KOPT-K1 (cell line): ENCODE measurements around the gene PPP1R37.

ENCODE experiments used
- H3K27ac ChIP-seq: fragments of 200-600 bp; sonication (generic); 2 replicates; pipeline ENCODE4 v1.5.1; 2016; ENCODE audit warnings: antibody characterized with exemption, mild to moderate bottlenecking, low read depth, low read length; ENCODE audit not compliant: poor library complexity, severe bottlenecking
- H3K36me3 ChIP-seq: fragments of 200-600 bp; sonication (generic); 2 replicates; pipeline ENCODE4 v1.5.1; 2017; ENCODE audit warnings: antibody characterized with exemption, mild to moderate bottlenecking, low read length, moderate library complexity; ENCODE audit not compliant: insufficient read depth
- H3K9me3 ChIP-seq: fragments of 200-600 bp; sonication (generic); 2 replicates; pipeline ENCODE4 v1.5.1; 2017; ENCODE audit warnings: antibody characterized with exemption, low read length, mild to moderate bottlenecking; ENCODE audit not compliant: insufficient read depth, poor library complexity, severe bottlenecking

The PPP1R37 gene

GRCh38 chr19:45128146-45128545 lies 35.2 kb downstream of the PPP1R37 start:
- Histone ChIP-seq H3K36me3 (peaks cover 4% of the 10 kb centered on the region; the same call in 1 of the 2 replicates), H3K27ac (no peak overlapping the region), H3K9me3 (no peaks in the 10 kb centered on the region)

GRCh38 chr19:45128806-45129205 lies 35.8 kb downstream of the PPP1R37 start:
- Histone ChIP-seq H3K36me3 (peaks cover 3% of the 10 kb centered on the region; the same call in 1 of the 2 replicates), H3K27ac (no peak overlapping the region), H3K9me3 (no peaks in the 10 kb centered on the region)

GRCh38 chr19:45130236-45130635 lies 37.3 kb downstream of the PPP1R37 start:
- no peaks in the 10 kb centered on the region for H3K9me3 ChIP-seq
- H3K36me3 ChIP-seq = peaks cover 4% of the 10 kb centered on the region; the same call in 1 of the 2 replicates
- H3K27ac ChIP-seq = no peak overlapping the region

GRCh38 chr19:45130888-45131615 lies 38.1 kb downstream of the PPP1R37 start:
- no peak overlapping the region for H3K27ac ChIP-seq
- H3K36me3 ChIP-seq = peaks cover 4% of the 10 kb centered on the region; the same call in 1 of the 2 replicates
- no peaks in the 10 kb centered on the region for H3K9me3 ChIP-seq

GRCh38 chr19:45133661-45134060 lies 40.7 kb downstream of the PPP1R37 start:
- Histone ChIP-seq H3K9me3 (no peaks in the 10 kb centered on the region), H3K27ac (no peak overlapping the region), H3K36me3 (peaks cover 4% of the 10 kb centered on the region; the same call in 1 of the 2 replicates)

- peaks cover 4% of the 10 kb centered on the region; the same call in 1 of the 2 replicates for H3K36me3 ChIP-seq
- H3K9me3 ChIP-seq = no peaks in the 10 kb centered on the region
- no peak overlapping the region for H3K27ac ChIP-seq
These were observed 42.4 kb downstream of the PPP1R37 start for GRCh38 chr19:45135176-45135885.

- no peak overlapping the region for H3K27ac ChIP-seq
- H3K9me3 ChIP-seq = no peaks in the 10 kb centered on the region
- H3K36me3 ChIP-seq = peaks cover 16% of the 10 kb centered on the region; the same call in 1 of the 2 replicates
These were observed 43.7 kb downstream of the PPP1R37 start for GRCh38 chr19:45136507-45137178.

- no peak overlapping the region for H3K27ac ChIP-seq
- H3K9me3 ChIP-seq = no peaks in the 10 kb centered on the region
- H3K36me3 ChIP-seq = peaks cover 22% of the 10 kb centered on the region; the same call in 1 of the 2 replicates
These were observed 44.3 kb downstream of the PPP1R37 start for GRCh38 chr19:45137179-45137761.

- Histone ChIP-seq H3K27ac (no peak overlapping the region), H3K36me3 (peaks cover 33% of the 10 kb centered on the region; the same call in 1 of the 2 replicates), H3K9me3 (no peaks in the 10 kb centered on the region)
These were observed 45.3 kb downstream of the PPP1R37 start for GRCh38 chr19:45138303-45138751.

GRCh38 chr19:45139286-45140143 lies 46.5 kb downstream of the PPP1R37 start:
- Histone ChIP-seq H3K27ac (no peak overlapping the region), H3K9me3 (no peaks in the 10 kb centered on the region)

GRCh38 chr19:45140144-45140503 lies 47.1 kb downstream of the PPP1R37 start:
- H3K36me3 ChIP-seq = peaks cover 44% of the 10 kb centered on the region; the same call in 1 of the 2 replicates
- H3K27ac ChIP-seq = no peak overlapping the region
- no peaks in the 10 kb centered on the region for H3K9me3 ChIP-seq

More at GRCh38 chr19:45139286-45140143, 46.5 kb downstream of the PPP1R37 start:
- H3K36me3 ChIP-seq = peaks cover 38% of the 10 kb centered on the region; the same call in 1 of the 2 replicates

- H3K9me3 ChIP-seq = no peaks in the 10 kb centered on the region
- peaks cover 45% of the 10 kb centered on the region; the same call in 1 of the 2 replicates for H3K36me3 ChIP-seq
- no peak overlapping the region for H3K27ac ChIP-seq
These were observed 47.6 kb downstream of the PPP1R37 start for GRCh38 chr19:45140533-45140932.

GRCh38 chr19:45141203-45141900 lies 48.4 kb downstream of the PPP1R37 start:
- H3K9me3 ChIP-seq = no peaks in the 10 kb centered on the region
- H3K27ac ChIP-seq = no peak overlapping the region
- H3K36me3 ChIP-seq = peaks cover 50% of the 10 kb centered on the region; the same call in 1 of the 2 replicates
